OCI-M2 (cell line): ENCODE measurements around the gene ALDH1B1.
"Not testable (repeated sequence)": the region's sequence is repeated elsewhere in the genome, so short reads cannot be mapped to it uniquely, and the experiment has no call there.

Experiments used
- DNase-seq: peaks from one replicate; lab custom pipeline; 2025; ENCODE audit not compliant: unreplicated experiment; lab: John Stamatoyannopoulos, UW

The ALDH1B1 gene

GRCh38 chr9:38385896-38386295 is 6.6 kb upstream of the ALDH1B1 start:
- no peak for DNase-seq

- no peak for DNase-seq
Observed at GRCh38 chr9:38386319-38386895, 6.1 kb upstream of the ALDH1B1 start.

- DNase-seq = no peak
Observed at GRCh38 chr9:38387066-38387465, 5.4 kb upstream of the ALDH1B1 start.

- DNase-seq = no peak
Observed at GRCh38 chr9:38387751-38388150, 4.8 kb upstream of the ALDH1B1 start.

- no peak for DNase-seq
Observed at GRCh38 chr9:38388283-38389223, 3.9 kb upstream of the ALDH1B1 start.

- no peak for DNase-seq
Observed at GRCh38 chr9:38389313-38389712, 3.2 kb upstream of the ALDH1B1 start.

GRCh38 chr9:38390442-38390841 is 2.1 kb upstream of the ALDH1B1 start:
- no peak for DNase-seq

GRCh38 chr9:38390851-38391250 is 1.7 kb upstream of the ALDH1B1 start:
- DNase-seq = no peak

- no peak for DNase-seq
Observed at GRCh38 chr9:38391278-38392118, 1.0 kb upstream of the ALDH1B1 start.

GRCh38 chr9:38393128-38393796 is 760 bp downstream of the ALDH1B1 start:
- no peak for DNase-seq

GRCh38 chr9:38394416-38394815 is 1.9 kb downstream of the ALDH1B1 start:
- no peak for DNase-seq

- DNase-seq = no peak
Observed at GRCh38 chr9:38395653-38396370, 3.3 kb downstream of the ALDH1B1 start.

GRCh38 chr9:38396371-38396671 is 3.8 kb downstream of the ALDH1B1 start:
- DNase-seq = no peak

- DNase-seq = not testable (repeated sequence)
Observed at GRCh38 chr9:38399191-38399590, 6.7 kb downstream of the ALDH1B1 start.

GRCh38 chr9:38401994-38402393 is 9.5 kb downstream of the ALDH1B1 start:
- no peak for DNase-seq

GRCh38 chr9:38404314-38404713 is 11.8 kb downstream of the ALDH1B1 start:
- no peak for DNase-seq

- DNase-seq = no peak
Observed at GRCh38 chr9:38405785-38406184, 13.3 kb downstream of the ALDH1B1 start.

- no peak for DNase-seq
Observed at GRCh38 chr9:38406476-38407186, 14.1 kb downstream of the ALDH1B1 start.

- no peak for DNase-seq
Observed at GRCh38 chr9:38408719-38409118, 16.2 kb downstream of the ALDH1B1 start.

- no peak for DNase-seq
Observed at GRCh38 chr9:38412751-38413150, 20.2 kb downstream of the ALDH1B1 start.
